Stimulated activated CD4-positive, alpha-beta T cell treated with anti-CD3 and anti-CD28 coated beads, Interleukin-1b, Interleukin-23, amount 100 ng/mL, for 24 hours (primary cell): ENCODE data around the gene SMURF1.
"Not testable (repeated sequence)": the region's sequence is repeated elsewhere in the genome, so short reads cannot be mapped to it uniquely, and the experiment has no call there.

ENCODE experiments used
- DNase-seq, 4 experiments: peaks; one replicate each; pipeline ENCODE4 v3.0.0-alpha.2; 2020; ENCODE audit warnings: low read depth in 4 of 4, low spot score in 1 of 4

SMURF1 gene

GRCh38 chr7:99054781-99055180 lies 89.1 kb downstream of the SMURF1 start:
- no peak for DNase-seq

- no peak for DNase-seq
Observed at GRCh38 chr7:99050971-99051370, 92.9 kb downstream of the SMURF1 start.

- DNase-seq = no peak
Observed at GRCh38 chr7:99047526-99048077, 96.3 kb downstream of the SMURF1 start.

- DNase-seq = no peak
Observed at GRCh38 chr7:99046722-99047121, 97.2 kb downstream of the SMURF1 start.

GRCh38 chr7:99046262-99046661 lies 97.6 kb downstream of the SMURF1 start:
- not testable (repeated sequence) for DNase-seq

- DNase-seq = not testable (repeated sequence)
Observed at GRCh38 chr7:99044858-99045257, 99.0 kb downstream of the SMURF1 start.

GRCh38 chr7:99042957-99043356 lies 101.0 kb downstream of the SMURF1 start:
- DNase-seq = no peak

GRCh38 chr7:99041526-99041925 lies 102.4 kb downstream of the SMURF1 start:
- no peak for DNase-seq

- DNase-seq = peak; percentile 37 to 47 (median 44)
Observed at GRCh38 chr7:99040104-99040958, 103.6 kb downstream of the SMURF1 start.

GRCh38 chr7:99039384-99039891 lies 104.5 kb downstream of the SMURF1 start:
- DNase-seq = no peak

GRCh38 chr7:99038086-99038855 lies 105.6 kb downstream of the SMURF1 start:
- DNase-seq = no peak

- no peak for DNase-seq
Observed at GRCh38 chr7:99037327-99037940, 106.5 kb downstream of the SMURF1 start.

GRCh38 chr7:99036546-99037111 lies 107.3 kb downstream of the SMURF1 start:
- no peak for DNase-seq

- DNase-seq = no peak
Observed at GRCh38 chr7:99035723-99036545, 108.0 kb downstream of the SMURF1 start.

GRCh38 chr7:99034932-99035722 lies 108.8 kb downstream of the SMURF1 start:
- no peak for DNase-seq

- DNase-seq = no peak
Observed at GRCh38 chr7:99033765-99034164, 110.1 kb downstream of the SMURF1 start.

GRCh38 chr7:99032928-99033327 lies 111.0 kb downstream of the SMURF1 start:
- no peak for DNase-seq

GRCh38 chr7:99031496-99031895 lies 112.4 kb downstream of the SMURF1 start:
- DNase-seq = no peak

- no peak for DNase-seq
Observed at GRCh38 chr7:99030951-99031350, 113.0 kb downstream of the SMURF1 start.
